GM19025 (cell line): ENCODE results near the gene P4HB.

Experiments used
- ATAC-seq: cut with Tn5 transposase; IDR thresholded peaks from one replicate; pipeline ENCODE4 v1.9.1; 2021; ENCODE audit warnings: mild to moderate bottlenecking, low read depth, moderate library complexity; ENCODE audit not compliant: unreplicated experiment

The P4HB gene

GRCh38 chr17:81859906-81860755 lies at the start of gene P4HB:
P4HB (minus strand) TSS chr17:81860535; CDS start chr17:81860471, 64 bp downstream.
- ATAC-seq = no peak

GRCh38 chr17:81909231-81909630 lies 48.9 kb upstream of the P4HB start:
- ATAC-seq = no peak

DNA sequence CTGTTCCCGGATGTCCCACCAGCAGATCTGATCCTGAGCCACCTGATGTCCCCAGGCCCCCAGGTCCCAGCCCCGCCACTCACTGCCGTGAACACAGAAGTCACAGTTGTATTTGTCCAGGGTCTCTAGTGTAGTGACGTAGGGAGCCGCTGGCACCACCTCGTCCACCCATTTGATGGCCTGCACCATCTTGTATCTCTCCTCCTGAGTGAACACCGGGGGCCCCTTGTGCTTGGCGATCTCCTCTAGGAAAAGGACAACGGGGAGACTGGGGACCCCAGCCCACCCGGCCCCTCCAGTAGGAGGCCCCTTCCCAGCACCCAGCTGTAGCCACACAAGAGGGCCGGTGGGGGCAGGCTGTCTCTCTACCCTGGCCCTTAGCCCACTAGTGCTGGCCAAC lies 48.5 kb upstream of the P4HB start:
- ATAC-seq = no peak

GRCh38 chr17:81907219-81908145 lies 47.1 kb upstream of the P4HB start:
- ATAC-seq = no peak

GRCh38 chr17:81906476-81907218 lies 46.3 kb upstream of the P4HB start:
- no peak for ATAC-seq

- ATAC-seq = no peak
These were observed 45.7 kb upstream of the P4HB start for GRCh38 chr17:81905993-81906392.

- no peak for ATAC-seq
These were observed 45.1 kb upstream of the P4HB start for GRCh38 chr17:81905424-81905875.

DNA sequence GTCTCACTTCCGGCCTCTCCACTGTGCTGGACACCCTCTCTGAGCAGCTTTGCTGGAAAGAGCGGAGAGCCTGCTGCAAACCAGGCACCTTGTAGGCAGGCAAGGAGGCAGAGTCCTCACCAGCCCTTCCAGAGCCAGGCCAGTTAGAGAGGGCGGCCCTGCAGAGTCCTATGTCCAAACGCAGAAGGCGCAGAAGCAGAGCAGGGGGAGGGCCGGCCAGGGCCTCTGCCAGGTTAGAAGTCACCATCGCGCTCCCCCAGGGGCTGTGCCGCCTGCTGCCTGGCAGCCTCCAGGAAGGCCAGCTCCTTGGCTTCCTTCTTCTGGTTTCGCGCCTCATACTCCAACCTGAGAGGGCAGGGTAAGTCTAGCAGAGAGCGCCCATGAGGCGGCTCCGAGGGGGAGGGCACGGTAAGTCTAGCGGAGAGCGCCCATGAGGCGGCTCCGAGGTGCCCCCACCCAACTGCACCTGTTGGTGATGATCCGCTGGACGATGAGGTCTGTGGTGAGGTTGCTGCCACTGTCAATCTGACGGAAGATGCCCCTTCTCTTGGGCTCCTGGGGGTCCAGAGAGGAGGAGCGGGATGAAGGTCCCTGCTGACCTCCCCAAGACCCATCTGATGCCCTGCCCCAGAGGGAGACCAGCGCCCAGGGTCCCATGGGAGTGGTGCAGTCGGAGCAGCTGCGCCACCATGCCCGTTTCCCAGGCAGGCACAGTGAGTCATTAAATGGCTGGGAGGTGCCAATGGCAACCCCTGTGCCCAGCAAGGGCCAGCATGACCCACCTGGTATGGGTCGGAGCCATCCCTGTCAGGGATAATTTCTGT lies 44.5 kb upstream of the P4HB start:
- ATAC-seq = no peak

DNA sequence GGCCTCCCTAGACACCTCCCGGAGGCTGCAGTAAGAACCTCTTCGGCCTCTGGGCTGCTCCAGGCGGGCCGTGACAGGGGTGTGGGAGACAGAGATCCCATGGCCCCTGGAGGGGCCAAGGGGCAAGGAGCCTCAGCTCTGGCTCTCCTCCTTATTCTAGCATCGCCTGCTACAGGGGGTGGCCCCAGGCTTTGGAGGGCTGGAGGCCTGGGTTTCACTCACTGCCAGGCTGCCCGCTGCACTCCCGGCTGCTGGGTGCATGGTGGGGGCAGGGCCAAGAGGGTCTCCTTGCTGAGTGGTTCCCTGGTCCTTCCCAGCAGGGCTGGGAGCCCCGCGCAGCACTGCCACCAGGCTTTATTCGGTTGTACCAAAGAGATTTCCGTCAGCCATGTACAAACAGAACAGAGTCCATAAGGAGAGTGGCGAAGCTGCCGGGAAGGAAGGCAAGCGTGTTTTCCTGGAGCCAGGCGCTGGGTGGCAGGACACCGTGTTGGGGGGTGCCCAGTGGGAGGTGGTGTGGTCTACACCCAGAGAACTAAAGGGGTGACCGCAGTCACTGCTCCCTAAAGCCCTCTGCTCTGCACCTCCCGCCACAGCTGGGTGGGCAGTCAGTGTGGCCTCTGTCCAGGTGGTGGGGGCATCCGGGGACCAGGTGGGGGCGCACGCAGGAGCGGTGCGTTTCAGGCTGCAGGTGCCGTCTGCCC lies 43.7 kb upstream of the P4HB start:
- no peak for ATAC-seq

DNA sequence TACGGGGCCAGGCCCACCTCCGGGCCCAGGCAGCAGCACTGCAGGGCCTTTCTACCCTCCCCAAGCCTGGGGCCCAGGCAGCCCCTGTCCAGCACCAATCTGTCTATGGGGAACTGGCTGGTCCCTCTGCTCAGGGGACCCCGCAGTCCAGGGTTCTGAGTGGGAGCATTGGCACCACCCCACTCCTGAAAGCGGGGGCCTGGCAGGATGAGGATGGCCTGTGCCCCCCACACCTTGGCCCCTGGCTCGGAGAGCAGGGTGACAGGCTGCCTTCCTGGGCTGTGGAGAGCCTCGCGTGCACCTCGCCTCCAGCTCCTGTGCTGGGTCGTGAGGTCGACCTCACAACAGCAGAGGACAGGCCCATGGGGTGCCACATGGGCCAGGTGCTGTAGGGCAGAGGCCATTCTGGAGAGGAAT lies 43.1 kb upstream of the P4HB start:
- ATAC-seq = no peak

- no peak for ATAC-seq
These were observed 42.5 kb upstream of the P4HB start for GRCh38 chr17:81902653-81903414.

GRCh38 chr17:81902023-81902652 lies 41.8 kb upstream of the P4HB start, which contains the start of gene NPB:
NPB (plus strand) TSS chr17:81902238; CDS start chr17:81902278, 40 bp downstream.
- ATAC-seq = no peak

DNA sequence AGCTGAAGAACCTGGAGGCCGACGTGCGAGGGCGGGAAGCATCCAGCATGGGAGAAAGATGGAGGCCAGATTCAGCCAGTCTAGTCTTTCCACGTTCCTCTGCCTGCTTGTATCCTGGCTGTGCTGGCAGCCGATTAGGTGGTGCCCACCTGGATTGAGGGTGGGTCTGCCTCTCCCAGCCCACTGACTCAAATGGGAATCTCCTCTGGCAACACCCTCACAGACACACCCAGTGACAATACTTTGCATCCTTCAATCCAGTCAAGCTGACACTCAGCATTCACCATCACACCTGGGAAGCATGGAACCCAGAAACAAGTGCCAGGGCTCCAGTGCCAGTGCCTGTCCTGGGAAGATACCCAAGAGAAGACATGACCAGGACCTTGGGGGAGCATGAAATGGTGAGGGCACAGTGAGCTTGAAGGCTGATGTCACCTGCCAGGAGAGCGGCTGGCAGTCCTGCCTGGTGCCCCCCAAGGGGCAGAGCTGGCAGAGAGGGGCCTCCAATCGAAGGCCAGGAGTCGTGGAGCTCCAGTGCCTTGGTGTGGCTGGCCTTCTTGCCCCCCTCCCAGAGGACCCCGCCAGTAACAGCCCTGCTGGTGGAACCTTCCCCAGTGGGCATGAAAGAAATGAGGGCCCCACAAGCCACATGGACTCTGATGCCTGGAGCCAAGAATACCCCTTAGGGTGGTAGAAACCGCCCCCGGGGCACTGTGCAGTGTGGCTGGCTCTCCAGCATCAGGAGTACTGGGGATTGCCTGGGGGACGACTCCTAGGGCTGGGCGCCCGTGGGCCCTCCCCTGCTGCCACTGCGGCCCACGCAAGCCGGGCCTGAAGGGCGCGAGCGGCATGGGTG lies 41.1 kb upstream of the P4HB start:
- no peak for ATAC-seq

- ATAC-seq = no peak
These were observed 40.0 kb upstream of the P4HB start for GRCh38 chr17:81900181-81900820.

- ATAC-seq = no peak
These were observed 39.3 kb upstream of the P4HB start for GRCh38 chr17:81899514-81900166.

- ATAC-seq = no peak
These were observed 38.5 kb upstream of the P4HB start for GRCh38 chr17:81898885-81899284.
